Measurements from ENCODE around the gene DLGAP4.
"Not testable (repeated sequence)": the region's sequence is repeated elsewhere in the genome, so short reads cannot be mapped to it uniquely, and the experiment has no call there.

The DLGAP4 gene

GRCh38 chr20:36355469-36356171 lies 49.5 kb downstream of the DLGAP4 start:
- no peak for DNase-seq

- no peak for DNase-seq
These were observed 53.7 kb downstream of the DLGAP4 start for GRCh38 chr20:36359668-36360406.

GRCh38 chr20:36360429-36360828 lies 54.3 kb downstream of the DLGAP4 start:
- DNase-seq, result no peak

- no peak for DNase-seq
These were observed 55.3 kb downstream of the DLGAP4 start for GRCh38 chr20:36361406-36361805.

GRCh38 chr20:36362261-36362660 lies 56.1 kb downstream of the DLGAP4 start:
- DNase-seq, result no peak

- no peak for DNase-seq
These were observed 57.0 kb downstream of the DLGAP4 start for GRCh38 chr20:36362978-36363713.

- no peak for DNase-seq
These were observed 58.4 kb downstream of the DLGAP4 start for GRCh38 chr20:36364506-36364905.

GRCh38 chr20:36366623-36367369 lies 60.7 kb downstream of the DLGAP4 start:
- no peak for DNase-seq

- DNase-seq, result no peak
These were observed 61.2 kb downstream of the DLGAP4 start for GRCh38 chr20:36367370-36367745.

- no peak for DNase-seq
These were observed 62.0 kb downstream of the DLGAP4 start for GRCh38 chr20:36367907-36368799.

GRCh38 chr20:36368869-36369268 lies 62.7 kb downstream of the DLGAP4 start:
- DNase-seq, result no peak

- DNase-seq, result no peak
These were observed 63.6 kb downstream of the DLGAP4 start for GRCh38 chr20:36369739-36370138.

- no peak for DNase-seq
These were observed 65.1 kb downstream of the DLGAP4 start for GRCh38 chr20:36370991-36371790.

- DNase-seq, result no peak
These were observed 66.5 kb downstream of the DLGAP4 start for GRCh38 chr20:36372666-36373065.

- no peak for DNase-seq
These were observed 67.0 kb downstream of the DLGAP4 start for GRCh38 chr20:36373089-36373488.

GRCh38 chr20:36374995-36375394 lies 68.9 kb downstream of the DLGAP4 start:
- DNase-seq, result no peak

- no peak for DNase-seq
These were observed 71.5 kb downstream of the DLGAP4 start for GRCh38 chr20:36377348-36378326.

- DNase-seq, result no peak
These were observed 72.5 kb downstream of the DLGAP4 start for GRCh38 chr20:36378686-36379085.

- DNase-seq, result not testable (repeated sequence)
These were observed 73.8 kb downstream of the DLGAP4 start for GRCh38 chr20:36379914-36380313.

Data from NK-92 treated with Interleukin-12 subunit alpha and Interleukin-12 subunit beta, amount 100 ng/mL, for 24 hours (cell line).